ENCODE results near the gene PHLDA2. TPM values are rescaled to one million over a fixed set of nuclear protein-coding genes. Genes with fewer than 3 reads are reported as not detected.

PHLDA2 gene
- total and polyA plus RNA-seq, 9 of the 15 experiments (the other 6 are each of a cell fraction or from before 2014, with no cell fraction given): 0.43 to 42.4 (median 4.7) TPM

DNA sequence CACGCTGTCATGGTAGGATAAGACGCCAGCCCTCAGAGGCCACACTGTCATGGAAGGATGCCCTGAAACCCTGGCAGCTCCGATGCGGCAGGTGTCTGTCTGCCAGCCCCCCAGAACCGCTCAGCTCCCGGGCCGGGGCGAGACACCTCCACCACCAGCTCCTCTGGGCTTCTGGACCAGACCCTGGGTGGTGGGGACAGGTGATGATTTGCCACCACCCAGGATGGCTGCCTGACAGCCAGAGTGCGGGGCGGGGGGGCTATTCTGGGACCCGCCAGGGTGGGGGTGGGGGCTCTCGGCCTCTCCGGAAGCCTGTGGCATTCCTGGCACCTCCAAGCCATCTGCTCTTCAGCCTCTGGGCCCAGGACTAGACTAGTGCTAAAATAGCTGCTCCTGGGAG is 9.4 kb downstream of the PHLDA2 start (continued):
- TF ChIP-seq MYBL2 (IDR thresholded peaks at IDR 0.05; ENCODE audit: low read depth): no peak
- no peak for TF ChIP-seq MYBL2 (CRISPR knock-in tag; IDR thresholded peaks at IDR 0.05; ENCODE audit: borderline replicate concordance)
- TF ChIP-seq, protein P1, sequence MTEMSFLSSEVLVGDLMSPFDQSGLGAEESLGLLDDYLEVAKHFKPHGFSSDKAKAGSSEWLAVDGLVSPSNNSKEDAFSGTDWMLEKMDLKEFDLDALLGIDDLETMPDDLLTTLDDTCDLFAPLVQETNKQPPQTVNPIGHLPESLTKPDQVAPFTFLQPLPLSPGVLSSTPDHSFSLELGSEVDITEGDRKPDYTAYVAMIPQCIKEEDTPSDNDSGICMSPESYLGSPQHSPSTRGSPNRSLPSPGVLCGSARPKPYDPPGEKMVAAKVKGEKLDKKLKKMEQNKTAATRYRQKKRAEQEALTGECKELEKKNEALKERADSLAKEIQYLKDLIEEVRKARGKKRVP (CRISPR knock-in tag; IDR thresholded peaks at IDR 0.05): no peak
- no peak for TF ChIP-seq ZBED1 (IDR thresholded peaks at IDR 0.05)
- TF ChIP-seq KDM2B (CRISPR knock-in tag; IDR thresholded peaks at IDR 0.05): no peak
- no peak for TF ChIP-seq ZNF583 (CRISPR knock-in tag; IDR thresholded peaks at IDR 0.05)
- TF ChIP-seq MYNN (IDR thresholded peaks at IDR 0.05): no peak
- no peak for TF ChIP-seq MYNN (CRISPR knock-in tag; IDR thresholded peaks at IDR 0.05)
- TF ChIP-seq RNF2 (IDR thresholded peaks at IDR 0.05): no peak

DNA sequence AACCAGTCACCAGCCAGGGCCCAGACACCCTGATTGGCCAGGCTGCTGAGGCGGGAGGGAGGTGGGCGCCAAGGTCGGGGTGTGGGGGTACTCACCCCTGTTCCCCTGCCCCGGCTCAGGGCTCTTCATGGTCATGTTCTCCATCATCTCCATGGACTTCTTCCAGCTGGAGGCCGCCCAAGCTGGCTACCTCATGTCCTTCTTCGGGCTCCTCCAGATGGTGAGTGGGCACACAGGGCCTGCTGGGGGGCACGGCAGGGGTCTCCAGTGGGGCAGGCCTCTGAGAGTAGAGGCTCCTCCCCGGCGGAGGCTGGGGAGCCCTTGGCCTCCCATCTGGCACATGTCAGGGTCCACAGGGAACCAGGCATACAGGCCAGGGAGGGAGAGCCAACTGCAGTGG is 10.0 kb downstream of the PHLDA2 start:
- intact Hi-C loops (cut with micrococcal nuclease): no loop called here
- Histone ChIP-seq H3K27me3 (ENCODE audit: control insufficient read depth in 2 of 2, insufficient read depth in 2 of 2, low read length in 2 of 2) (no peaks in the 10 kb centered on the region), H3K79me2 (ENCODE audit: control insufficient read depth, insufficient read depth, low read length) (no peaks in the 10 kb centered on the region), H3K9ac (ENCODE audit: insufficient read depth in 1 of 2, low read depth in 2 of 2, low read length in 2 of 2) (peak overlapping the region in 1 of 2 experiments; percentile 68; a peak in 1 of 4 replicates), H3K9me3 (replicated peaks; ENCODE audit: control insufficient read depth, insufficient read depth, low read depth, low read length) (no peaks in the 10 kb centered on the region), H3K9me1 (ENCODE audit: control insufficient read depth, insufficient read depth, low read length) (no peaks in the 10 kb centered on the region), H3K27ac (ENCODE audit: extremely low read depth, low read depth, low read length) (no peak overlapping the region), H3K36me3 (ENCODE audit: control insufficient read depth, insufficient read depth, low read length) (no peaks in the 10 kb centered on the region), H3K4me3 (no peak overlapping the region), H3K4me2 (ENCODE audit: insufficient read depth, low read length) (no peak overlapping the region), H4K20me1 (replicated peaks; ENCODE audit: control insufficient read depth, insufficient read depth, low read length) (no peaks in the 10 kb centered on the region), H3K4me1 (replicated peaks in 1 of 2; ENCODE audit: control insufficient read depth in 2 of 2, insufficient read depth in 2 of 2, low read length in 2 of 2) (peaks cover 0 to 69% of the 10 kb centered on the region in 2 experiments; a peak in 2 of 5 replicates), H2AFZ (ENCODE audit: low read depth, low read length) (no peak overlapping the region)
- no peak for ATAC-seq
- FAIRE-seq: no peak
- CTCF ChIA-PET (ENCODE audit: low intra/inter-chr PET ratio): no interaction called here
- DNase-seq (ENCODE audit: extremely low read depth in 1 of 4, low spot score in 3 of 4): no peak
- TF ChIP-seq CXXC5 (CRISPR knock-in tag; IDR thresholded peaks at IDR 0.05) (no peak), ARHGAP35 (IDR thresholded peaks at IDR 0.05; ENCODE audit: partially characterized antibody) (no peak), ZNF41 (CRISPR knock-in tag; conservative IDR thresholded peaks at IDR 0.05) (no peak), POLR2G (IDR thresholded peaks at IDR 0.05; ENCODE audit: low read depth, low read length) (peak; percentile 55)
- TF ChIP-seq, protein P2, sequence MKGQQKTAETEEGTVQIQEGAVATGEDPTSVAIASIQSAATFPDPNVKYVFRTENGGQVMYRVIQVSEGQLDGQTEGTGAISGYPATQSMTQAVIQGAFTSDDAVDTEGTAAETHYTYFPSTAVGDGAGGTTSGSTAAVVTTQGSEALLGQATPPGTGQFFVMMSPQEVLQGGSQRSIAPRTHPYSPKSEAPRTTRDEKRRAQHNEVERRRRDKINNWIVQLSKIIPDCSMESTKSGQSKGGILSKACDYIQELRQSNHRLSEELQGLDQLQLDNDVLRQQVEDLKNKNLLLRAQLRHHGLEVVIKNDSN (CRISPR knock-in tag; IDR thresholded peaks at IDR 0.05): 0 out of 2 replicates have a peak, but pooled peaks have one; percentile 4
- WGBS (ENCODE audit: insufficient coverage, low coverage, missing lambda C conversion rate): 52% methylated on average over 7 of the region's 9 CpGs
- POLR2A ChIA-PET: interaction anchor here (0.6 kb wide), 1 partner anchor 20 kb away, joined by 3 read pairs; no protein-coding TSS in a partner anchor
- in situ Hi-C loops (cut with MboI): no loop called here
- no TSS peak for BruUV-seq (replicated peaks)

Data from K562 (cell line).